Measurements from ENCODE around the gene NEGR1.

NEGR1 gene

GRCh38 chr1:71610476-71610875 is 671.9 kb downstream of the NEGR1 start:
- FAIRE-seq, result no peak

DNA sequence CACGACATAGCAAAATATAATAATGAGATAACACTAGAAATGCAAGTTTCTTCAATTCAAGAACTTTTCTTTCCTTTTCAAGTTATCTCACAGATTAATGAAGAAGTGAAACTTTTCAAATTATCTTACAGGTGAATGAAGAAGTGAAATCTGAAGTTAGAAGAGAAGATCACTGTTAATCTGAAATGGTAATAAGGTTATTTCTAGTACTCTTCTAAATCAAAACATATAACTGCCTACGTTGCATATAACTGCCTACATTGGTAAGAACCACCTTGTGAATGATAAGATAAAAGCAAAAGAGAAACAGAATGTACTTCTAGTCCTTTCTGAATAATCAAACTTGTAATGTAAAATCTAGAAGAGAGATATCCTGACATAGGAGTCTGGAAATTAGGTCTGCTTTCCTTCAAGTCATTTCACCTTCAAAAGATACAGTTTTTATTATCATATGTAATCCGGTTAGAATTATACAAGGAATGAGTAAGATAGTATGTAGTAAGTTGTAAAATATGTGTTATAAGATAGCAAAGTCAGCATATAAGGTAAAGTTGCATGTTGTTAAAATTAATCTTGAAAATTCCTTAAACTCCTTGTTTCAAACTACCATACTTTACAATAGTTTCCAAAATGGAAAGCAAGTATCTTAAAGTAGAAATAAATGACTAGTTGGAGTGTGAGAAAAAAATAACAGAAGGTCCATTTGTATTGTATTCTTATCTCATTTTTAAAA is 679.1 kb downstream of the NEGR1 start:
- FAIRE-seq, result no peak

DNA sequence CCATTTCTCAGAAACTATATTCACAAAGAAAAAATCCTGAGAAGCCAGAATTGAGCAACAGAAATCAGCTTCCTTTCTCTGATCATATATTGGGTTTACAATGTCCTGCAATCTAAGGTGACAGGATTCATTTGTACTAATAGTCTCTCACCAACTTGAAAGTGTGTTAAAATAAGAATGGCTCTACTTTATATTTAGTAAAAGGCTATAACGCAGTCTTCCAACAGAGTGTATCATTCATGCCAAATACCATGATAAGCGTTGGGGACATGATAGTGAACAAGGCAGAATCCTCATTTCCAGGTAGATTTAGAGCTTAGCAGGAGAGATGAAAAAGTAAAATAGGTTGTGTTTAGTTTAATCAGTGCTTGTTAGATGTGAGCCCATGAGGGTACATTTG is 682.3 kb downstream of the NEGR1 start:
- FAIRE-seq, result no peak

- no peak for FAIRE-seq
Measured at GRCh38 chr1:71599306-71599705, 683.0 kb downstream of the NEGR1 start.

GRCh38 chr1:71593523-71593922 is 688.8 kb downstream of the NEGR1 start:
- no peak for FAIRE-seq

GRCh38 chr1:71592646-71593274 is 689.6 kb downstream of the NEGR1 start:
- no peak for FAIRE-seq

GRCh38 chr1:71589005-71589404 is 693.3 kb downstream of the NEGR1 start:
- no peak for FAIRE-seq

GRCh38 chr1:71587961-71588360 is 694.4 kb downstream of the NEGR1 start:
- no peak for FAIRE-seq

DNA sequence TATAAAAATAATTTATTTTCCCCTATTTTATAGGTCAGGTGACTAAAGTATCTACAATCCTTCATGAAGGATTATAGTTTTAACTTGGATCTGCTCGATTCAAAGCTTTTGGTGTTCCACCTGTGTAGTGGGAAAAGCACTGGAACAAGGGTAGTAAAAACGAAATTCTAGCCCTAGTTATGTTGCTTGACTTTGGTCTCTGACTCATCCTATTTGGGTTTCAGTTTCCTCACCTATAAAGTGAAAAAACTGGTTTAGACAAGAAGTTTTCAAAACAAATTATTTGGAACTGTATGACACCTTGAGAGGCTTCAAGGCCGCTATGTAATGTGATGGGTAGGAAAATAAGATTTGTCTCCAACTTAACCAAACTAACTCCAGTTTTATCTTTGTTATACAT is 696.3 kb downstream of the NEGR1 start:
- FAIRE-seq, result no peak

- no peak for FAIRE-seq
Measured at GRCh38 chr1:71583756-71584155, 698.6 kb downstream of the NEGR1 start.

DNA sequence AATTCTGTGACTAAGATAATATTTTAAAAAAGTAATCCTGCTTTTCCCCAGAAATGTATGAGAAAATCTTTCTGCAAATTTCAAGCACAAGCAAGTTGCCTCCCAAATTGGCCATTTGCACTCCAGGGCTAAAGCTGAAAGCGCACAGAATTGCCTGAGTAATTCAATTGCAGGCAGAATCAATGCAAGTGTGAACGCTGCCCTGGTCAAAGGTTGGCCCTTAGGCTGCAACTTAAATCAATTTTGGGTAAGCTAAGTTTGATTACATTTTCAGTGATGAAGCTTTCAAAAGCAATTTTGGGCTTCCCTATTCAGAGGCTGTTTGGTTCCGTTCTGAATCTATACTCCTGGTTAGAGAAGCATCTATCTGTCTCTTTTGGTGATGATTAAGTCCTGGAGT is 699.7 kb downstream of the NEGR1 start:
- FAIRE-seq, result no peak

DNA sequence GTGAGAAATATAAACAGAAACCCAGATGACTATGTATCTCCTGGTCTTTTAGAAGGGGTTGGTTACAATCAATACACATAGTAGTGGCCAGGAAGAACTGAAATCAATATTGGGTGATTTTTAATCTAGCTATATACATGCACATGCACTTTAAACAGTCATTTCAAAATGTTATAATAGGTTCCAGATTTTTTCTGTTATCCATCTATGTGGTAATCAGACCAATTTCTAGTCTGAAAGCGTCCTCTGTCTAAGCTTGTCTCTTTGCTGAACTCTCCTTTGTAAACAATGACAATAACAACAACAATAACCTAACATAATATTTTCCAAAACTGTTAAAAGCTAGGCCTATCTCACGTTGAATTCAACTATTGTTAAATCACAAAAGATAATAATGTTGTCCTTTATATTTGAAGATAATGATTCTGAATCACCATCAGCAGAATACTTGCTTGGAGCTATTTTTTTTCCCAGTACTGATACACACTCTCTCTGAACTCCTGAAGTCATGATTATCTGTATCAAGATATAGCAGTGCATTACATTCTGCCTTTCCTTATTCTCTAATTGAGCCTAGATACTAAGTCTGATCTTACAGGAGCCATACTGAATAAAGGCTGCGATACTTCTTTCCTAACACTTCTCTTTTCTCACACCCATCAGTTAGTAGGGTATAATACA is 704.7 kb downstream of the NEGR1 start:
- no peak for FAIRE-seq

GRCh38 chr1:71572038-71572437 is 710.3 kb downstream of the NEGR1 start:
- FAIRE-seq, result no peak

DNA sequence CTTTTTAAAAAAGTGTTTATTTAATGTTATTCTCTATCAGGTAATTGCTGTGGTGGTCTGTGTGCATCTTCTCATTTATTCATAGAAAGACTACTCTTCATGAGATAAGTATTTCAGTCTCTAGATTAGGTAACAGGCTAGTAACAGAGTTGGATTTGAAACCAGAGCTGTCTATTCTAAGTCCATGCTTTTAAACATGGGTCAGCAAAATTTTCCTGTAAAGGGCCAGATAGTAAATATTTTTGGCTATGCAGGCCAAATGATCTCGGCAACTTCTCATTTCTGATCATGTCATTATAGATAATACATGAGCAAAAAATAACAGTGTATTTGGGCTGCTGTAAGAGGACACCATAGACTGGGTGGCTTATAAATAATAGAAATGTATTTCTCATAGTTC is 715.9 kb downstream of the NEGR1 start:
- FAIRE-seq, result no peak

DNA sequence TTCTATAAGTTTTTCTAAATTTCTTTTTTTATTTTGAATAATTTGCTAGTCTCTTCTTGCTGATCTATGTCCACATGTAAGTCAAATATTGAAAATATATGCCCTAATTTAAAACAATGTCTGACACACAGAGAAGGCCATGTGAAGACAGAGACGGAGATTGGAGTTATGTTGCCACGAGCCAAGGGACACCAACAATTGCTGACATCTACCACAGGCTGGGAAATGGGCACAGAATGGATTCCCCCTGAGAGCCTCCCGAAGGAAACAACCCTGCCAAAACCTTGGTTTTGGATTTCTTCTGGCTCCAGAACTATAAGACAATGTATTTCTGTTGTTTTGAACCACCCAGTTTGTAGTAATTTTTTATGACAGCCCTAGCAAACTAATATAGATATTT is 716.5 kb downstream of the NEGR1 start:
- no peak for FAIRE-seq

GRCh38 chr1:71565262-71565661 is 717.1 kb downstream of the NEGR1 start:
- FAIRE-seq, result no peak

GRCh38 chr1:71562298-71562697 is 720.0 kb downstream of the NEGR1 start:
- FAIRE-seq, result no peak

- FAIRE-seq, result no peak
Measured at GRCh38 chr1:71561729-71562128, 720.6 kb downstream of the NEGR1 start.

- no peak for FAIRE-seq
Measured at GRCh38 chr1:71561206-71561605, 721.1 kb downstream of the NEGR1 start.

DNA sequence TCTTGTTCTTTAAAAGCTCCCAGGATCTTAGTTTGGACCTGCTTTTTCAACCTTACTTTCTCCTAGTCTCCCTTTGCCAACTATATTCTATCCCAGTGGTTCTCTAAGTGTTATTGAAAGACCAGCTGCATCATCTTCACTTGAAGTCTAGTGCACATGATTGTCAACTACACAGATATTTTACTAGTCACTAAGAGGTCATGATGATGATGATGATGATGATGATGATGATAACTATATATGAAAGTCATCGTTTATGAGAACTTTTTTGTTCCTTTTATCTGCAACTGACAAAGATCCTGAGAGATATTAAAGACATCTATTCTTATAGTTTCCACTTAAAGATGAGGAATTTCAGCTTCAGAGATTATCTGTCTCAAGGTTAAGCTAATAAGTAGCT is 722.5 kb downstream of the NEGR1 start:
- FAIRE-seq, result no peak

- FAIRE-seq, result no peak
Measured at GRCh38 chr1:71557138-71557537, 725.2 kb downstream of the NEGR1 start.

DNA sequence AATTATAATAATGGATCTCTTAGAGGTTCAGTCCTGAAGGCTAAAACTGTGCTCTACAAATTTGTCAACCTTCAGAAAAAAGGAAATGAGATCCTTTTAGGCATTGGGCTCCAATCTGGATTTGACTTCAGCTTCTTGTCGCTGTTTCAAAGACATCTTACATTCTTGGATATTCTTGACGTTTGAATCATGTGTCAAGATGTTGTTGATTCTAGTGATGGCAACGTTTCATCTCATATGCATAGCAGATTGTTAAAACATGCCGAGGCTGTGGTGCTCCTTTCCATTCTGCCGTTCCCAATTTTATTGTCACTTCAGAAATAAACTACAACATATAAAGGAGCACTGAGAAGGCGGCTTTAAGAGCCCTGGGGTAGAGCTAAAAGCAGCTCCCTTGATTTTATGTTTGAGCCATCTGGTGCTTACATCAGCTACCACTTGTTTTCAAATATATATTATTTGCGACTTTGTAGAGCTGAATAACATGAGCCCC is 733.9 kb downstream of the NEGR1 start:
- FAIRE-seq, result no peak

DNA sequence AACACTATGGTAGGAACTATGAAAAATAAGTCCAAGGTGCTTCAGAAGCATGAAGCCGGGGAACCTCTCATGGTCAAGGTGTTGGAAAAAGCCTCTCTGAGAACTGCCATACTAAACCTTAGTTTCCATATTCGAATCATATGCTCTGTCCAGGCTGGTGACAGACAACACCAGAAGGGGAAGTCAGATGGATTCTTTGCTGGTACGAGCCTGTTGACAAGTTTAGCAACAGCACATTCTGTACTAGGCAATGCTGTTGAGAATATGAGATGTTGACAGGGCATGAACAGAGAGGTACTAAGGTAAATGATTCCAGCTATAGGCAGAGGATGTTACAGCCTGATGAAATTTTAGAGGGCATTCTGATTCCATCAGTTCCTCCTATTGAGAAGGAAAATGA is 740.2 kb downstream of the NEGR1 start:
- no peak for FAIRE-seq

- no peak for FAIRE-seq
Measured at GRCh38 chr1:71533950-71534349, 748.4 kb downstream of the NEGR1 start.
